Keratinocyte (primary cell): ENCODE measurements around the gene CLMN. TPM values are rescaled to one million over a fixed set of nuclear protein-coding genes. Genes with fewer than 3 reads are reported as not detected.

ENCODE experiments used
- DNase-seq: peaks from one replicate; pipeline ENCODE4 v3.0.0-alpha.2; 2011; ENCODE audit warnings: low read depth, missing footprints, low spot score
- FAIRE-seq: peaks from 2 replicates; lab custom pipeline; 2011; peaks lifted over from hg19 to GRCh38; lab: Jason Lieb, UNC
- H2AFZ ChIP-seq: 2 replicates; pipeline ENCODE4 v1.6.0; 2012; ENCODE audit warnings: low read length, control low read depth, inconsistent platforms; ENCODE audit not compliant: control insufficient read depth
- H3K27ac ChIP-seq: 2 replicates; pipeline ENCODE4 v1.5.1; 2011; ENCODE audit warnings: low read length; ENCODE audit not compliant: control insufficient read depth, insufficient read depth
- H3K27me3 ChIP-seq: 3 replicates; pipeline ENCODE4 v1.6.0; 2011; ENCODE audit warnings: low read length; ENCODE audit not compliant: control insufficient read depth, insufficient read depth; ENCODE audit errors: extremely low read depth
- H3K36me3 ChIP-seq, 2 experiments: 2 replicates in 1 of 2; 3 replicates in 1 of 2; pipeline ENCODE4 v1.5.1; 2011; ENCODE audit warnings: low read length in 2 of 2, mild to moderate bottlenecking in 1 of 2; ENCODE audit not compliant: control insufficient read depth in 2 of 2, insufficient read depth in 2 of 2; ENCODE audit errors: extremely low read depth in 1 of 2
- H3K4me1 ChIP-seq: 3 replicates; pipeline ENCODE4 v1.5.1; 2011; ENCODE audit warnings: low read length; ENCODE audit not compliant: control insufficient read depth, insufficient read depth; ENCODE audit errors: extremely low read depth
- H3K4me2 ChIP-seq: 3 replicates; pipeline ENCODE4 v1.6.0; 2011; ENCODE audit warnings: low read depth, low read length; ENCODE audit not compliant: control insufficient read depth, insufficient read depth; ENCODE audit errors: extremely low read depth
- H3K4me3 ChIP-seq, 3 experiments: fragments of 200-600 bp in 1 of 3; sonication (generic) in 1 of 3; 2 replicates in 2 of 3; 3 replicates in 1 of 3; pipeline ENCODE4 v1.5.1; 2011 to 2016; ENCODE audit warnings: low read length in 3 of 3, mild to moderate bottlenecking in 3 of 3, control low read depth in 2 of 3, inconsistent platforms in 1 of 3, low read depth in 1 of 3, mixed read lengths in 1 of 3, mixed run types in 1 of 3, moderate library complexity in 1 of 3; ENCODE audit not compliant: control insufficient read depth in 2 of 3, insufficient read depth in 2 of 3; ENCODE audit errors: extremely low read depth in 1 of 3
- H3K79me2 ChIP-seq: 2 replicates; pipeline ENCODE4 v1.6.0; 2012; ENCODE audit warnings: low read length; ENCODE audit not compliant: control insufficient read depth, insufficient read depth
- H3K9ac ChIP-seq: 3 replicates; pipeline ENCODE4 v1.6.0; 2011; ENCODE audit warnings: low read length; ENCODE audit not compliant: control insufficient read depth, insufficient read depth; ENCODE audit errors: extremely low read depth
- H3K9me1 ChIP-seq: 3 replicates; pipeline ENCODE4 v1.6.0; 2011; ENCODE audit warnings: low read length; ENCODE audit not compliant: control insufficient read depth, insufficient read depth; ENCODE audit errors: extremely low read depth
- H3K9me3 ChIP-seq: 2 replicates; pipeline ENCODE4 v1.5.1; 2012; ENCODE audit warnings: low read depth, low read length; ENCODE audit not compliant: control insufficient read depth
- H4K20me1 ChIP-seq: 3 replicates; pipeline ENCODE4 v1.6.0; 2011; ENCODE audit warnings: low read length; ENCODE audit not compliant: control insufficient read depth, insufficient read depth; ENCODE audit errors: extremely low read depth
- CTCF ChIP-seq, 3 experiments: IDR thresholded peaks in 1 of 3; conservative IDR thresholded peaks in 1 of 3; optimal IDR thresholded peaks in 1 of 3; 2 replicates in 2 of 3; 3 replicates in 1 of 3; pipeline versions ENCODE3 to v1.5.1; 2011; ENCODE audit warnings: low read length in 3 of 3, mild to moderate bottlenecking in 3 of 3, moderate library complexity in 2 of 3, control low read depth in 1 of 3, inconsistent platforms in 1 of 3; ENCODE audit not compliant: insufficient read depth in 2 of 3; ENCODE audit errors: extremely low read depth in 1 of 3
- EZH2 ChIP-seq: IDR thresholded peaks from one replicate; pipeline ENCODE4 v1.6.1; 2012; ENCODE audit warnings: inconsistent platforms, mild to moderate bottlenecking, low read length, moderate library complexity
- dilution Hi-C: fragments of 300-500 bp; cut with MboI; formaldehyde crosslinking; loops from one replicate; pipeline ENCODE4 v1.7.0; 2020; ENCODE audit warnings: low sequenced_read_pairs; ENCODE audit not compliant: extremely low pct_ligation_motif_present
- polyA plus RNA-seq, 5 experiments: library from polyadenylated mRNA; depleted of rRNA in 3 of 5; stranded (reverse) in 3 of 5; stranded (forward) in 1 of 5; unstranded in 1 of 5; fragments of >200 nt; gene quantifications; 1 replicate in 1 of 5; 2 replicates in 3 of 5; 3 replicates in 1 of 5; pipeline versions ENCODE4 v1.2.1 to v1.2.3, GENCODE V29; 2011 to 2012; ENCODE audit warnings: missing spikeins in 2 of 5, low read depth in 1 of 5, low replicate concordance in 1 of 5

Gene CLMN
- polyA plus RNA-seq, 1 donor (not counting 4 experiments of a cell fraction or from before 2014, with no cell fraction given) = 6.1 TPM

- dilution Hi-C loops = no loop called here
- Histone ChIP-seq H3K36me3 (no peaks in the 10 kb centered on the region), H3K9ac (no peak overlapping the region), H3K4me1 (no peaks in the 10 kb centered on the region), H3K4me2 (no peak overlapping the region), H3K27me3 (no peaks in the 10 kb centered on the region), H3K9me1 (no peaks in the 10 kb centered on the region), H3K9me3 (no peaks in the 10 kb centered on the region), H3K4me3 (no peak overlapping the region), H3K79me2 (no peaks in the 10 kb centered on the region), H4K20me1 (no peaks in the 10 kb centered on the region), H2AFZ (no peak overlapping the region), H3K27ac (no peak overlapping the region)
- no peak for DNase-seq
- TF ChIP-seq EZH2 = no peak
- TF ChIP-seq CTCF (optimal IDR thresholded peaks at IDR 0.05 in 1 of 3, IDR thresholded peaks at IDR 0.05 in 1 of 3, conservative IDR thresholded peaks at IDR 0.05 in 1 of 3; ENCODE audit: extremely low read depth in 1 of 3, insufficient read depth in 2 of 3, low read length in 3 of 3) = no peak
- no peak for FAIRE-seq
Observed at GRCh38 chr14:95308073-95308472, 11.6 kb downstream of the CLMN start.

GRCh38 chr14:95307402-95308041, 12.2 kb downstream of the CLMN start:
- Histone ChIP-seq H3K27me3 (no peaks in the 10 kb centered on the region), H2AFZ (no peak overlapping the region), H3K79me2 (no peaks in the 10 kb centered on the region), H3K9ac (no peak overlapping the region), H3K9me1 (no peaks in the 10 kb centered on the region), H3K4me1 (no peaks in the 10 kb centered on the region), H3K36me3 (no peaks in the 10 kb centered on the region), H3K27ac (no peak overlapping the region), H3K9me3 (no peaks in the 10 kb centered on the region), H4K20me1 (no peaks in the 10 kb centered on the region), H3K4me3 (no peak overlapping the region), H3K4me2 (no peak overlapping the region)
- no peak for FAIRE-seq
- no peak for DNase-seq
- TF ChIP-seq CTCF (optimal IDR thresholded peaks at IDR 0.05 in 1 of 3, IDR thresholded peaks at IDR 0.05 in 1 of 3, conservative IDR thresholded peaks at IDR 0.05 in 1 of 3; ENCODE audit: extremely low read depth in 1 of 3, insufficient read depth in 2 of 3, low read length in 3 of 3) (no peak), EZH2 (no peak)
- dilution Hi-C loops = no loop called here
